HL-60/S4 (cell line): ENCODE results near the gene GIGYF1.
"Not testable (repeated sequence)": the region's sequence is repeated elsewhere in the genome, so short reads cannot be mapped to it uniquely, and the experiment has no call there.

Source experiments
- in situ Hi-C: fragments of 300-500 bp; cut with MboI; formaldehyde crosslinking; loops from 2 replicates; pipeline ENCODE4 v1.14.3; 2022; ENCODE audit warnings: low sequenced_read_pairs

GIGYF1 gene, protein sequence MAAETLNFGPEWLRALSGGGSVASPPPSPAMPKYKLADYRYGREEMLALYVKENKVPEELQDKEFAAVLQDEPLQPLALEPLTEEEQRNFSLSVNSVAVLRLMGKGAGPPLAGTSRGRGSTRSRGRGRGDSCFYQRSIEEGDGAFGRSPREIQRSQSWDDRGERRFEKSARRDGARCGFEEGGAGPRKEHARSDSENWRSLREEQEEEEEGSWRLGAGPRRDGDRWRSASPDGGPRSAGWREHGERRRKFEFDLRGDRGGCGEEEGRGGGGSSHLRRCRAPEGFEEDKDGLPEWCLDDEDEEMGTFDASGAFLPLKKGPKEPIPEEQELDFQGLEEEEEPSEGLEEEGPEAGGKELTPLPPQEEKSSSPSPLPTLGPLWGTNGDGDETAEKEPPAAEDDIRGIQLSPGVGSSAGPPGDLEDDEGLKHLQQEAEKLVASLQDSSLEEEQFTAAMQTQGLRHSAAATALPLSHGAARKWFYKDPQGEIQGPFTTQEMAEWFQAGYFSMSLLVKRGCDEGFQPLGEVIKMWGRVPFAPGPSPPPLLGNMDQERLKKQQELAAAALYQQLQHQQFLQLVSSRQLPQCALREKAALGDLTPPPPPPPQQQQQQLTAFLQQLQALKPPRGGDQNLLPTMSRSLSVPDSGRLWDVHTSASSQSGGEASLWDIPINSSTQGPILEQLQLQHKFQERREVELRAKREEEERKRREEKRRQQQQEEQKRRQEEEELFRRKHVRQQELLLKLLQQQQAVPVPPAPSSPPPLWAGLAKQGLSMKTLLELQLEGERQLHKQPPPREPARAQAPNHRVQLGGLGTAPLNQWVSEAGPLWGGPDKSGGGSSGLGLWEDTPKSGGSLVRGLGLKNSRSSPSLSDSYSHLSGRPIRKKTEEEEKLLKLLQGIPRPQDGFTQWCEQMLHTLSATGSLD (N-terminal part only)

DNA sequence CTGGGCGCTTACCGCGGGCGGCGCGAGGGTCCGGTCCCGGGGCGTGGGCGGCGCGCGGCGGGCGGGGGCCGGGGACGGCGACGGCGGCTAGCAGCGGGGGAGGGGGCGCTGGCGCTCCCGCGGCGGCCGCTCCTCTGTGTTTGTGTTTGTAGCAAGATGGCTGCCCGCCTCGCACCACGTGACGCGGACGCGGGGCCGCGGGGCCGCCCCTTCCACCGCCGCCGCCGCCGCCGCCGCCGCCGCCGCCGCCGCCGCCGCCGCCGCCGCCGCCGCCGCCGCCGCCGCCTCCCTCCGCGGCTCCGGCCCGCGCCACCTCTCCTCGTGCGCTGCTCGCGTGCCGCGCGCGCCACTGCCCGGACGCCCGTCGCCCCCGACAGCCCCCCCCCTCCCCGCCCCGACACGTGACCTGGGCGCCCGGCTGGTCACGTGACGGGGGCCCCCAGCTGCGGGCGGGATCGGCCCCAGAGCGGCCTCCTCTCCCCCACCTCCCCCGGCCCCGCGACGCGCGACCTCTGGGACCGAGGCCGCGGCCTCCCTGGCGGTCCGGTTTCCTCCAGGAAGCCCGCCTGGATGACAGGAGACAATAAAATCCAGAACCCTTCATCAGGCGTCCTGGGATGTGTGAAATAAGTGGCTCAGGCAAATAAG is at the start of gene GIGYF1:
Gene GIGYF1, minus strand, starts transcription at position 153 of the 648 bp plus-strand sequence. CDS start 6,012 bp downstream, outside the sequence.
- in situ Hi-C loops: no loop called here

DNA sequence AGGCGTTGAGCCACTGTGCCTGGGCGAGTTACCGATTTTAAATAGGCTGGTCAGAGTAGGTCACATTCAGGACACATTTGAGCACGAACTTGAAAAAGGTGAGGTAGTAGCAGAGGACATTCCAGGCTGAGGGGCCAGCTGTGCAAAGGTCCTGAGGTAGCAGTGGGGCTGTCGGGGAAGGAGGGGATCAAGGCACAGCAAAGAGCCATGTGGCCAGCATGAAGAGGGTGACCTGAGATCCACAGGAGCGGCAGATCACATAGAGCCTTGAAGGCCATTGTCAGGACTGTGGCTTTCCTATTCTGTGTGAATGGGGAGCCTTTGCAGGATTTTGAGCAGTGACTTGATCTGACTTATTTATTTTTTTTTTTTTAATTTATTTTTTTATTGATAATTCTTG is 45.9 kb upstream of the GIGYF1 start:
- in situ Hi-C loops: no loop called here

- in situ Hi-C loops: no loop called here
Measured at GRCh38 chr7:100736671-100737070, 42.6 kb upstream of the GIGYF1 start.

- in situ Hi-C loops: no loop called here
Measured at GRCh38 chr7:100735730-100736129, 41.7 kb upstream of the GIGYF1 start.

DNA sequence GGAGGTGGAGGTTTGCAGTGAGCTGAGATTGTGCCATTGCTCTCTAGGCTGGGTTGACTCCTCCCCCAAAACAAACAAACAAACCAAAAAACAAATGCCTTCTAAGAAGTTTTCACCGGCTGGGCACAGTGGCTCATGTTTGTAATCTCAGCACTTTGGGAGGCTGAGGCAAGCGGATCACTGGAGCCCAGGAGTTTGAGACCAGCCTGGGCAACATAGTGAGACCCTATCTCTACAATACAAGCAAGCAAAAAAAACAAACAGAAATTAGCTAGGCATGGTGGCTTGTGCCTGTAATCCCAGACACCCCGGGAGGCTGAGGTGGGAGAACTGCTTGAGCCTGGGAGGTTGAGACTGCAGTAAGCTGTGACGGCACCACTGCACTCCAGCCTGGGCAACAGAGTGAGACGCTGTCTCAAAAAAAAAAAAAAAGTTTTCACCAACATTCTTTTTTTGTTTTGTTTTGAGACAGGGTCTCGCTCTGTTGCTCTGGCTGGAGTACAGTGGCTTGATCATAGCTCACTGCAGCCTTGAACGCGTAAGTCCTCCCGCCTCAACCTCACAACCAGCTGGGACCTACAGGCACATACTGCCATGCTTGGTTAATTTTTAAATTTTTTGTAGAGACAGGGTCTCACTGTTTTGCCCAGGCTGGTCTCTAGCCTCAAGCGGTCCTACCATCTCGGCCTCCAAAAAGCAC is 38.0 kb upstream of the GIGYF1 start:
- in situ Hi-C loops: no loop called here

DNA sequence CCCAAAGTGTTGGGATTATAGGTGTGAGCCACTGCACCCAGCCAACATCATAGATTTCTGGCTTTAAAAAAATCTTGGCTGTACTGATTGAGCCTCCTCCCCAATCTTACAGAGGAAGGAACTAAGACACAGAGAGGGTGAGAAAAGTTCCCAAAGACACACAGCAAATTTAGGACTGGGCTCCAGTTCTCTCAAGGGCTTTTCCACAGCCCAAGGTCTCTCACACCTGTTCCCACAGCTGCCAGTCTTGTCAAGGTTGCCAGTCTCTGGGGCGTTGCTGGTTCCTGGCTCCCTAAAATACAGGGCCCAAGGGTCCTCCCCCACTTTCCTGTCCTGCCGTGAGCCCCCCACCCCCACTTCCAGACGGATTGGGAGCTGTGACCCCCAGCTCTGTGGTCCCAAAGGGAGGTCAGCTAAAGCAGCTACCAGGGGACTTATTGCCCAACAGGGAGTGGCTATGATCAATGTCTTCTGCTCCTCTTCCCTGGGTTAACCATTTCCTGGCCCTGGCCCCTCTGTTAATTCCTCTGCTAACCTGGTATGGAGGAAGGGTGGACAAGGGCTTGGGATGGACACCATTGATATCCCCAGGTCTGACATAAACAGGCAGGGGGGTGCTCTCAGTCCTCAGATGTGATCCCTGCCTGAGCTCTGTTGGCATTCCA is 36.2 kb upstream of the GIGYF1 start:
- in situ Hi-C loops: no loop called here

DNA sequence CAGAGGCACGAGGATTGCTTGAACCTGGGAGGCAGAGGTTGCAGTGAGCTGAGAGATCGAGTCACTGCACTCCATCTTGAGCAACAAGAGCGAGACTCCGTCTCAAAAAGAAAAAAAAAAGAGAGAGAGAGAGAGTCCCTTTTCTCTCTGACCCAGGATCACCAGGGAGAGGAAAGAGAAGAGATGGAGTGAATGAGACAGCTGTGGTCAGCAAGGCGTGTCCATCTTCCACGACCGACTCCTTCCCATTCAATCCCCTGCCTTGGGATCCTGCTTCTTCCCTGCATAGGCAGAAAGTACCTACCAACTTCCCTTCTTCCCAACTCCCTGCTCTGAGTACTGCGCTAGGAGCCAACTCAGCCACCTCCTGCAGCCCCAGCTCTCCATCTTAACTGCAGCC is 34.1 kb upstream of the GIGYF1 start:
- in situ Hi-C loops: no loop called here

DNA sequence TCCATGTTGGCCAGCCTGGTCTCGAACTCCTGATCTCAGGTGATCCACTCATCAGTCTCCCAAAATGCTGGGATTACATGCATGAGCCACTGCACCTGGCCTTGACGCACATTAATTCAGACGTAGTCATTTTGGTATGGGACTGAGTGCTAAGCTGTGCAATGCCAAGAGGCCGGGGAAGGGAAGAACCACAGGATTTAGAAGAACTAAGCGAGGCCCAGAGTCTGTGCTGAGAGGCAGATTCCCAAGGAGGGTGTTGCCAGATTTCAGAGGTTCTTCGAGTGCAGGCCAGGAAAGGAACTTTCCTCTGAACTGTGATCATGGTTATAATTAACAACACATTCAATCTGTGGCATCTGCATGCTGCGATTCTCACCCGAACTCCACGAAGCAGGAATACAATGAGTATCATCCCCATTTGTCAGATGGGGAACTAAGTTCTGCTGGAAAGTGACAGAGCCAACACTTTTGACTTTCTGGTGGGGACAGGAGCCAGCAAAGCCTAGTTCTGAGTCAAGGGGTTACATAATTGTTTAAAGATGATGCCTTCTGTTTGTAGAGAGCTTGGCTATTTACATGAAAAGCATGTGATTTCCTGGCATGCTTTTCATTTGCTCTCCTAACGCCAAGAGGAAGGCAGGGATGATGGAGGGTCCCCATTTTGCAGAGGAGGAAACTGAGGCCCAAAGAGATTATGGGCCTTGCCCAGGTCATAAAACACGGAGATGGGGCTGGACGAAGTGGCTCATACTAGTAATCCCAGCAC is 33.1 kb upstream of the GIGYF1 start:
- in situ Hi-C loops: no loop called here

GRCh38 chr7:100724364-100724763 is 30.3 kb upstream of the GIGYF1 start:
- in situ Hi-C loops: not testable (repeated sequence)

- in situ Hi-C loops: no loop called here
Measured at GRCh38 chr7:100723732-100724275, 29.8 kb upstream of the GIGYF1 start.

DNA sequence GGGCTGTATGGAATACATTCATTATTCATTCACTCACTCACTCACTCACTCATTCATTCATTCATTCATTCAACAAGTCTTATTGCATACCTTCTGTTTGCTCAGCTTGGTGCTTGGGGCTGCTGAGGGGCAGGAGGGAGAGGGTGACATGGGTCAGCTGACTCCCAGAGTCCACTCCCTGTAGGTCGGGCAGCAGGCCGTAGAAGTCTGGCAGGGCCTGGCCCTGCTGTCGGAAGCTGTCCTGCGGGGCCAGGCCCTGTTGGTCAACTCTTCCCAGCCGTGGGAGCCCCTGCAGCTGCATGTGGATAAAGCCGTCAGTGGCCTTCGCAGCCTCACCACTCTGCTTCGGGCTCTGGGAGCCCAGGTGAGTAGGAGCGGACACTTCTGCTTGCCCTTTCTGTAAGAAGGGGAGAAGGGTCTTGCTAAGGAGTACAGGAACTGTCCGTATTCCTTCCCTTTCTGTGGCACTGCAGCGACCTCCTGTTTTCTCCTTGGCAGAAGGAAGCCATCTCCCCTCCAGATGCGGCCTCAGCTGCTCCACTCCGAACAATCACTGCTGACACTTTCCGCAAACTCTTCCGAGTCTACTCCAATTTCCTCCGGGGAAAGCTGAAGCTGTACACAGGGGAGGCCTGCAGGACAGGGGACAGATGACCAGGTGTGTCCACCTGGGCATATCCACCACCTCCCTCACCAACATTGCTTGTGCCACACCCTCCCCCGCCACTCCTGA is 28.6 kb upstream of the GIGYF1 start:
- in situ Hi-C loops: no loop called here

DNA sequence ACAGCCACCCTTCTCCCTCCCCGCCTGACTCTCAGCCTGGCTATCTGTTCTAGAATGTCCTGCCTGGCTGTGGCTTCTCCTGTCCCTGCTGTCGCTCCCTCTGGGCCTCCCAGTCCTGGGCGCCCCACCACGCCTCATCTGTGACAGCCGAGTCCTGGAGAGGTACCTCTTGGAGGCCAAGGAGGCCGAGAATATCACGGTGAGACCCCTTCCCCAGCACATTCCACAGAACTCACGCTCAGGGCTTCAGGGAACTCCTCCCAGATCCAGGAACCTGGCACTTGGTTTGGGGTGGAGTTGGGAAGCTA is 27.4 kb upstream of the GIGYF1 start:
- in situ Hi-C loops: no loop called here

- in situ Hi-C loops: no loop called here
Measured at GRCh38 chr7:100720671-100721504, 26.8 kb upstream of the GIGYF1 start.

DNA sequence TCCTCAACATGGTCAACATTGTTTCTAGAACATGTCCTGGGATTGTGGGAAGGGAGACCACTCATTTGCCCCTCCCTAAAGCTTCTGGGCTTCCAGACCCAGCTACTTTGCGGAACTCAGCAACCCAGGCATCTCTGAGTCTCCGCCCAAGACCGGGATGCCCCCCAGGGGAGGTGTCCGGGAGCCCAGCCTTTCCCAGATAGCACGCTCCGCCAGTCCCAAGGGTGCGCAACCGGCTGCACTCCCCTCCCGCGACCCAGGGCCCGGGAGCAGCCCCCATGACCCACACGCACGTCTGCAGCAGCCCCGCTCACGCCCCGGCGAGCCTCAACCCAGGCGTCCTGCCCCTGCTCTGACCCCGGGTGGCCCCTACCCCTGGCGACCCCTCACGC is 26.2 kb upstream of the GIGYF1 start, which contains the start of gene EPO:
Gene EPO, plus strand, starts transcription at position 190 of the 392 bp plus-strand sequence. CDS start 513 bp downstream, outside the sequence.
- in situ Hi-C loops: no loop called here

DNA sequence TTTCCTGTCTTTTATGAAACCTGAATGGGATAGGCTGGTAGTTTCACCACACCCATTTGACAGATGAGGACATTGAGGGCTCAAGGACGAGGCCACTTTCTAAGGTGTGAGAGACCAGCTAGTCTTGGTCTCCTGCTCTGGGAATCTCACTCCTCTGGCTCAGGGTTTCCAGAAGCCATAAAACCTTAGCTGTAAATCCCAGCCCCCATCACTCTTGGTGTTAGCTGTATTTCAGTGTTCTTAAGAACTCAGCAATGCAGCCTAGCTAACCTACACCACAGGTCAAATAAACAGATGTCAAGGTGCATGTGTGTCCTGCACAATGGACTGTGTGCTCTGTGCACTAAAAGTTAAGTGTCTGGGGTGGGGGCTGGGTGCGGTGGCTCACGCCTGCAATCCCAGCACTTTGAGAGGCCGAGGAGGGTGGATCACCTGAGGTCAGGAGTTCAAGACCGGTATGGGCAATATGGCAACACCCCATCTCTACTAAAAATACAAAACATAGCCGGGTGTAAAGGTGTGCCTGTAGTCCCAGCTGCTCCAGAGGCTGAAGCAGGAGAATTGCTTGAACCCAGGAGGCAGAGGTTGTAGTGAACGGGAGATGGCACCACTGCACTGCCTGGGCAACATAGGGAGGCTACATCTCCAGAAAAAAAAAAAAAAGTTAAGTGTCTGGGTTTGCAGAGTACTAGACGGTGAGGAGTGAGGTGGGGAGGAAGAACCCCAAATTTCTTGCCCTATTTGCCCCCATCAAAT is 25.7 kb upstream of the GIGYF1 start:
- in situ Hi-C loops: no loop called here

DNA sequence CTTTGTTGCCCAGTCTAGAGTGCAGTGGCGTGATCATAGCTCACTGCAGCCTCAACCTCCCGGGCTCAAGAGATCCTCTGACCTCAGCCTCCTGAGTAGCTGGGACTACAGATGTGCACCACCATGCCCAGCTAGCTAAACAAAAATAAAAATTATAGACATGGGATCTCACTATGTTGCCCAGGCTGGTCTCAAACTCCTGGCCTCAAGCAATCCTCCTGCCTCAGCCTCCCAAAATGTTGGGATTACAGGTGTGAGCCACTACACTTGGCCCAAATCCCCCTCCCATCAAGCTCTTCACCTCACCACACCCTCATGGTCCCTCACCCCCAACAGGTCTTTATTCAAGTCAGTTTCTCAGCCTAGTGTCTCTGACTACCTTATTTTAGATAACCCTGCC is 23.0 kb upstream of the GIGYF1 start:
- in situ Hi-C loops: not testable (repeated sequence)

GRCh38 chr7:100714725-100715124 is 20.7 kb upstream of the GIGYF1 start:
- in situ Hi-C loops: no loop called here
